Neural cell (in vitro differentiated cells): Measurements from ENCODE around the gene PPP3CA. TPM values are rescaled to one million over a fixed set of nuclear protein-coding genes. Genes with fewer than 3 reads are reported as not detected.

Experiments
- H2AFZ ChIP-seq: fragments of 200-600, 300-800 bp; sonication (generic), shearing (Covaris generic); 2 replicates; pipeline ENCODE4 v1.6.0; 2014; ENCODE audit warnings: low read depth, mild to moderate bottlenecking, antibody characterized with exemption, low read length, moderate library complexity
- H3F3A ChIP-seq: fragments of 200-600 bp; shearing (Covaris generic); 2 replicates; pipeline ENCODE4 v1.6.1; 2016; ENCODE audit warnings: mild to moderate bottlenecking, moderate library complexity, mixed read lengths, antibody characterized with exemption, low read length; ENCODE audit not compliant: insufficient read depth, poor library complexity, severe bottlenecking
- H3K27ac ChIP-seq: fragments of 200-600, 300-800 bp; sonication (generic), shearing (Covaris generic); 2 replicates; pipeline ENCODE4 v1.5.1; 2014; ENCODE audit warnings: mild to moderate bottlenecking, low read length, moderate library complexity
- H3K27me3 ChIP-seq: fragments of 300-800, 200-600 bp; sonication (generic), shearing (Covaris generic); 2 replicates; pipeline ENCODE4 v1.6.0; 2014; ENCODE audit warnings: mild to moderate bottlenecking, low read depth, low read length, moderate library complexity; ENCODE audit not compliant: insufficient read depth
- H3K36me3 ChIP-seq: fragments of 300-800, 200-600 bp; sonication (generic), shearing (Covaris generic); 2 replicates; pipeline ENCODE4 v1.5.1; 2014; ENCODE audit warnings: mild to moderate bottlenecking, antibody characterized with exemption, low read length, moderate library complexity; ENCODE audit not compliant: insufficient read depth
- H3K4me2 ChIP-seq: fragments of 300-800, 200-600 bp; sonication (generic), shearing (Covaris generic); 2 replicates; pipeline ENCODE4 v1.6.0; 2014; ENCODE audit warnings: mild to moderate bottlenecking, low read length
- H3K4me3 ChIP-seq: fragments of 300-800, 200-600 bp; sonication (generic), shearing (Covaris generic); 2 replicates; pipeline ENCODE4 v1.5.1; 2014; ENCODE audit warnings: mild to moderate bottlenecking, low read length, moderate library complexity
- H3K79me2 ChIP-seq: fragments of 200-600 bp; shearing (Covaris generic); replicated peaks from 2 replicates; pipeline ENCODE4 v1.6.0; 2014; ENCODE audit warnings: mild to moderate bottlenecking, low read length, moderate library complexity; ENCODE audit not compliant: insufficient read depth
- H3K9ac ChIP-seq: fragments of 300-800, 200-600 bp; sonication (generic), shearing (Covaris generic); 2 replicates; pipeline ENCODE4 v1.6.1; 2016; ENCODE audit warnings: mild to moderate bottlenecking, low read length, mixed read lengths
- H3K9me2 ChIP-seq: fragments of 200-600 bp; shearing (Covaris generic); 2 replicates; pipeline ENCODE4 v1.6.1; 2016; ENCODE audit warnings: mild to moderate bottlenecking, low read length, mixed read lengths; ENCODE audit not compliant: insufficient read depth
- H3K9me3 ChIP-seq: fragments of 200-600, 300-800 bp; sonication (generic), shearing (Covaris generic); 2 replicates; pipeline ENCODE4 v1.6.1; 2016; ENCODE audit warnings: mild to moderate bottlenecking, mixed run types, low read length, moderate library complexity, mixed read lengths
- H4K20me1 ChIP-seq: fragments of 200-600 bp; shearing (Covaris generic); 2 replicates; pipeline ENCODE4 v1.6.1; 2016; ENCODE audit warnings: mild to moderate bottlenecking, mixed run types; ENCODE audit not compliant: insufficient read depth
- CTCF ChIP-seq: fragments of 450-650 bp; IDR thresholded peaks from 2 replicates; pipeline ENCODE4 v1.5.1; 2014; ENCODE audit warnings: antibody characterized with exemption, mild to moderate bottlenecking, moderate library complexity; ENCODE audit not compliant: poor library complexity, severe bottlenecking
- EP300 ChIP-seq: fragments of 450-650 bp; conservative IDR thresholded peaks from 2 replicates; pipeline ENCODE4 v1.6.1; 2014; ENCODE audit warnings: antibody characterized with exemption, mild to moderate bottlenecking, moderate library complexity; ENCODE audit not compliant: poor library complexity, severe bottlenecking
- EZH2 ChIP-seq: fragments of 200-600, 300-800 bp; shearing (Covaris generic), sonication (generic); IDR thresholded peaks from 2 replicates; pipeline ENCODE4 v1.6.1; 2014; ENCODE audit warnings: antibody characterized with exemption, low read length, borderline replicate concordance, mild to moderate bottlenecking; ENCODE audit not compliant: insufficient read depth, poor library complexity, severe bottlenecking
- MXI1 ChIP-seq: fragments of 450-650 bp; conservative IDR thresholded peaks from 2 replicates; pipeline ENCODE4 v1.6.1; 2014; ENCODE audit warnings: antibody characterized with exemption, mild to moderate bottlenecking; ENCODE audit not compliant: poor library complexity, severe bottlenecking
- POLR2AphosphoS5 ChIP-seq: IDR thresholded peaks from 2 replicates; pipeline ENCODE4 v1.6.1; 2012
- RAD21 ChIP-seq: fragments of 450-650 bp; conservative IDR thresholded peaks from 2 replicates; pipeline ENCODE4 v1.6.1; 2014; ENCODE audit warnings: antibody characterized with exemption, mild to moderate bottlenecking, moderate library complexity
- REST ChIP-seq: IDR thresholded peaks from 2 replicates; pipeline ENCODE4 v1.6.1; 2012; ENCODE audit warnings: borderline replicate concordance
- TAF1 ChIP-seq: IDR thresholded peaks from 2 replicates; pipeline ENCODE4 v1.6.1; 2012; ENCODE audit warnings: low read depth
- polyA plus RNA-seq: library from polyadenylated mRNA; depleted of rRNA; stranded (reverse); fragments of >200 nt; gene quantifications from 2 replicates; pipeline ENCODE4 v1.2.3, GENCODE V29; 2014
- small RNA-seq, 3 experiments: library from RNA; depleted of rRNA; stranded (forward); fragments of <200 nt; gene quantifications; one replicate each; pipeline ENCODE3, GENCODE V24; 2012

PPP3CA gene
- polyA plus RNA-seq, 1 donor from 2014 or later, result 78.2 TPM

- TF ChIP-seq MXI1 (no peak), EP300 (no peak), POLR2AphosphoS5 (no peak), RAD21 (no peak)
Observed at GRCh38 chr4:100977746-100978397, 369.5 kb downstream of the PPP3CA start (continued).

GRCh38 chr4:100977274-100977673 lies 370.1 kb downstream of the PPP3CA start:
- Histone ChIP-seq H3K27me3 (no peaks in the 10 kb centered on the region), H2AFZ (no peak overlapping the region), H3K36me3 (no peaks in the 10 kb centered on the region), H3K9ac (no peak overlapping the region), H3K79me2 (no peaks in the 10 kb centered on the region), H3F3A (no peaks in the 10 kb centered on the region), H3K9me2 (no peaks in the 10 kb centered on the region), H3K4me3 (no peak overlapping the region), H3K4me2 (no peak overlapping the region), H3K9me3 (no peaks in the 10 kb centered on the region), H4K20me1 (no peaks in the 10 kb centered on the region), H3K27ac (no peak overlapping the region)
- TF ChIP-seq POLR2AphosphoS5 (no peak), EP300 (no peak), MXI1 (no peak), CTCF (no peak), REST (no peak), TAF1 (no peak), EZH2 (no peak), RAD21 (no peak)

Small RNA genes lying within 50 kb of the gene (small RNA-seq; reads per million reads assigned to genes)
- gene MIR1255A, result 0.24 to 3.3 (median 2.5) reads per million in 3 experiments
- 0 reads per million in 3 experiments for gene MIR8066
